Measurements from ENCODE around the gene APPBP2. TPM values are rescaled to one million over a fixed set of nuclear protein-coding genes. Genes with fewer than 3 reads are reported as not detected.
"Not testable (repeated sequence)": the region's sequence is repeated elsewhere in the genome, so short reads cannot be mapped to it uniquely, and the experiment has no call there.

APPBP2 gene
- total RNA-seq, 1 donor from 2014 or later: 22.7 TPM

- ATAC-seq (no peak), DNase-seq (no peak)
- intact Hi-C loops (cut with micrococcal nuclease): no loop called here
Observed at GRCh38 chr17:60535382-60536279, 9.6 kb upstream of the APPBP2 start.

GRCh38 chr17:60534613-60535157 is 8.6 kb upstream of the APPBP2 start:
- ATAC-seq (no peak), DNase-seq (no peak)
- intact Hi-C loops (cut with micrococcal nuclease): no loop called here

- intact Hi-C loops (cut with micrococcal nuclease): no loop called here
- ATAC-seq (no peak), DNase-seq (no peak)
Observed at GRCh38 chr17:60534010-60534555, 8.0 kb upstream of the APPBP2 start.

GRCh38 chr17:60529806-60530205 is 3.8 kb upstream of the APPBP2 start:
- no peak for DNase-seq
- intact Hi-C loops (cut with micrococcal nuclease): no loop called here
- ATAC-seq: no peak

GRCh38 chr17:60528828-60529227 is 2.8 kb upstream of the APPBP2 start:
- intact Hi-C loops (cut with micrococcal nuclease): no loop called here
- ATAC-seq: no peak
- no peak for DNase-seq

GRCh38 chr17:60527701-60528100 is 1.7 kb upstream of the APPBP2 start:
- ATAC-seq (no peak), DNase-seq (no peak)
- intact Hi-C loops (cut with micrococcal nuclease): no loop called here

- intact Hi-C loops (cut with micrococcal nuclease): no loop called here
Observed at GRCh38 chr17:60526726-60527125, 684 bp upstream of the APPBP2 start.

GRCh38 chr17:60525328-60525684 is 736 bp downstream of the APPBP2 start:
- peak; percentile 35 for ATAC-seq
- intact Hi-C loops (cut with micrococcal nuclease): no loop called here
- no peak for DNase-seq

More at GRCh38 chr17:60526726-60527125, 684 bp upstream of the APPBP2 start:
- ATAC-seq (no peak), DNase-seq (no peak)

- DNase-seq: no peak
- intact Hi-C loops (cut with micrococcal nuclease): no loop called here
- no peak for ATAC-seq
Observed at GRCh38 chr17:60524463-60525327, 1.3 kb downstream of the APPBP2 start.

GRCh38 chr17:60523822-60524221 is 2.2 kb downstream of the APPBP2 start:
- DNase-seq (no peak), ATAC-seq (no peak)
- intact Hi-C loops (cut with micrococcal nuclease): no loop called here

- ATAC-seq (no peak), DNase-seq (no peak)
- intact Hi-C loops (cut with micrococcal nuclease): no loop called here
Observed at GRCh38 chr17:60522889-60523626, 3.0 kb downstream of the APPBP2 start.

- ATAC-seq (no peak), DNase-seq (no peak)
- intact Hi-C loops (cut with micrococcal nuclease): no loop called here
Observed at GRCh38 chr17:60519795-60520194, 6.2 kb downstream of the APPBP2 start.

- ATAC-seq; DNase-seq; intact Hi-C loops (cut with micrococcal nuclease): not testable (repeated sequence)
Observed at GRCh38 chr17:60515683-60516082, 10.4 kb downstream of the APPBP2 start.

- ATAC-seq; DNase-seq; intact Hi-C loops (cut with micrococcal nuclease): not testable (repeated sequence)
Observed at GRCh38 chr17:60515199-60515598, 10.8 kb downstream of the APPBP2 start.

GRCh38 chr17:60514500-60514899 is 11.5 kb downstream of the APPBP2 start:
- intact Hi-C loops (cut with micrococcal nuclease): no loop called here
- ATAC-seq: no peak
- DNase-seq: no peak

- no peak for DNase-seq
- intact Hi-C loops (cut with micrococcal nuclease): no loop called here
Observed at GRCh38 chr17:60514053-60514452, 12.0 kb downstream of the APPBP2 start.

GRCh38 chr17:60513014-60513413 is 13.0 kb downstream of the APPBP2 start:
- ATAC-seq (no peak), DNase-seq (no peak)
- intact Hi-C loops (cut with micrococcal nuclease): no loop called here

More at GRCh38 chr17:60514053-60514452, 12.0 kb downstream of the APPBP2 start:
- ATAC-seq: no peak

GRCh38 chr17:60510723-60511122 is 15.3 kb downstream of the APPBP2 start:
- ATAC-seq (no peak), DNase-seq (no peak)
- intact Hi-C loops (cut with micrococcal nuclease): no loop called here

GRCh38 chr17:60510031-60510430 is 16.0 kb downstream of the APPBP2 start:
- intact Hi-C loops (cut with micrococcal nuclease): no loop called here
- no peak for ATAC-seq
- no peak for DNase-seq
